VCaP (cell line): Measurements from ENCODE around the gene MED22.

ENCODE experiments used
- H3K27ac ChIP-seq: fragments of 450-650 bp; 2 replicates; pipeline ENCODE4 v1.5.1; 2017
- CTCF ChIP-seq: fragments of 450-650 bp; conservative IDR thresholded peaks from 2 replicates; pipeline ENCODE4 v1.5.1; 2017; ENCODE audit warnings: mild to moderate bottlenecking, moderate library complexity

MED22 gene

GRCh38 chr9:133360400-133361393, 12.8 kb upstream of the MED22 start:
- TF ChIP-seq CTCF = no peak
- peak overlapping the region; percentile 98 for H3K27ac ChIP-seq

- peak; percentile 73 for TF ChIP-seq CTCF
- peak overlapping the region; percentile 98 for H3K27ac ChIP-seq
Measured at GRCh38 chr9:133359399-133360175, 11.7 kb upstream of the MED22 start.

- peak overlapping the region; percentile 98 for H3K27ac ChIP-seq
- TF ChIP-seq CTCF = no peak
Measured at GRCh38 chr9:133357656-133358055, 9.7 kb upstream of the MED22 start.

- peak within 1 kb of the TSS; percentile 98 for H3K27ac ChIP-seq
- TF ChIP-seq CTCF = peak; percentile 17
Measured at GRCh38 chr9:133356391-133357091, 8.6 kb upstream of the MED22 start, which contains the start of the genes SURF1 and SURF2. Gene SURF1 (minus strand): TSS chr9:133356487. CDS start chr9:133356453, 34 bp downstream. Gene SURF2 (plus strand): TSS chr9:133356550. CDS start chr9:133356593, 43 bp downstream.

GRCh38 chr9:133355881-133356357, 8.0 kb upstream of the MED22 start:
- peak overlapping the region; percentile 98 for H3K27ac ChIP-seq
- TF ChIP-seq CTCF = no peak

GRCh38 chr9:133354766-133355165, 6.8 kb upstream of the MED22 start:
- no peak for TF ChIP-seq CTCF
- H3K27ac ChIP-seq = peak overlapping the region; percentile 13; the same call in 1 of the 2 replicates
